Activated T-helper 1 cell treated with Interleukin-2 at 50 U/mL for 16 hours (primary cell): ENCODE data around the gene ARL15.

Source experiments
- DNase-seq: peaks from one replicate; pipeline ENCODE4 v3.0.0-alpha.2; 2020; ENCODE audit warnings: low read depth

The ARL15 gene

GRCh38 chr5:54249210-54250028, 61.0 kb downstream of the ARL15 start:
- peak; percentile 1 for DNase-seq

GRCh38 chr5:54247226-54247625, 63.1 kb downstream of the ARL15 start:
- DNase-seq, result no peak

GRCh38 chr5:54243483-54244080, 66.8 kb downstream of the ARL15 start:
- DNase-seq, result no peak

- DNase-seq, result no peak
Observed at GRCh38 chr5:54242297-54242696, 68.1 kb downstream of the ARL15 start.

GRCh38 chr5:54234304-54234933, 76.0 kb downstream of the ARL15 start:
- DNase-seq, result no peak

GRCh38 chr5:54230936-54231685, 79.3 kb downstream of the ARL15 start:
- DNase-seq, result no peak

GRCh38 chr5:54229041-54229780, 81.2 kb downstream of the ARL15 start:
- peak; percentile 41 for DNase-seq

- DNase-seq, result no peak
Observed at GRCh38 chr5:54227759-54228158, 82.6 kb downstream of the ARL15 start.

- DNase-seq, result no peak
Observed at GRCh38 chr5:54227109-54227508, 83.3 kb downstream of the ARL15 start.

GRCh38 chr5:54226215-54226614, 84.2 kb downstream of the ARL15 start:
- DNase-seq, result no peak

- DNase-seq, result no peak
Observed at GRCh38 chr5:54224103-54224826, 86.1 kb downstream of the ARL15 start.

- DNase-seq, result no peak
Observed at GRCh38 chr5:54222336-54222735, 88.0 kb downstream of the ARL15 start.

- no peak for DNase-seq
Observed at GRCh38 chr5:54221135-54221534, 89.2 kb downstream of the ARL15 start.

- no peak for DNase-seq
Observed at GRCh38 chr5:54220230-54221040, 89.9 kb downstream of the ARL15 start.

- no peak for DNase-seq
Observed at GRCh38 chr5:54217826-54218503, 92.4 kb downstream of the ARL15 start.

GRCh38 chr5:54215233-54215736, 95.1 kb downstream of the ARL15 start:
- no peak for DNase-seq

- no peak for DNase-seq
Observed at GRCh38 chr5:54214722-54215121, 95.7 kb downstream of the ARL15 start.

GRCh38 chr5:54212331-54212730, 98.0 kb downstream of the ARL15 start:
- DNase-seq, result no peak

- DNase-seq, result no peak
Observed at GRCh38 chr5:54211912-54212311, 98.5 kb downstream of the ARL15 start.
